Measurements from ENCODE around the gene ZNF91. TPM values are rescaled to one million over a fixed set of nuclear protein-coding genes. Genes with fewer than 3 reads are reported as not detected.
"Not testable (repeated sequence)": the region's sequence is repeated elsewhere in the genome, so short reads cannot be mapped to it uniquely, and the experiment has no call there.

The ZNF91 gene
- polyA plus RNA-seq, 1 donor (not counting 4 experiments of a cell fraction or from before 2014, with no cell fraction given), result 14.1 TPM

DNA sequence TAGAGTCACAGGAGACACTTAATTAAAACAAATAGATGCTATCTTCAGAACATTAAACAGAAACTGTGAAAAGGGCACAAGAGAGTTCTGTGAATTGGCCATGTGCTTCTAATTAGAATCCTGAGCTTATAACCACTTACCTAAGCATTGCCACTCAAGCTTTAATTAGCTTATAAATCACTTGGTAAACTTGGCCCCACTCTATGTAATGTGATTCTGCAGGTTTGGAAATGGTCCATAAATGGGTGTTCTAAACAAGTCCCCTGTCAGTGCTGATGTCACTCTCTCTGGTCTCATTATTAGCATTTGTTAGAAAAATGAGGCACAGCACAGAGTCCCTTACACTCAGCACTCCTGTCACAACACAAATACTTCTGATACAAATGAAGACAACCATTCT, 18.0 kb downstream of the ZNF91 start:
- no peak for TF ChIP-seq EZH2 (IDR thresholded peaks at IDR 0.05; ENCODE audit: low read length)
- TF ChIP-seq, protein P1, sequence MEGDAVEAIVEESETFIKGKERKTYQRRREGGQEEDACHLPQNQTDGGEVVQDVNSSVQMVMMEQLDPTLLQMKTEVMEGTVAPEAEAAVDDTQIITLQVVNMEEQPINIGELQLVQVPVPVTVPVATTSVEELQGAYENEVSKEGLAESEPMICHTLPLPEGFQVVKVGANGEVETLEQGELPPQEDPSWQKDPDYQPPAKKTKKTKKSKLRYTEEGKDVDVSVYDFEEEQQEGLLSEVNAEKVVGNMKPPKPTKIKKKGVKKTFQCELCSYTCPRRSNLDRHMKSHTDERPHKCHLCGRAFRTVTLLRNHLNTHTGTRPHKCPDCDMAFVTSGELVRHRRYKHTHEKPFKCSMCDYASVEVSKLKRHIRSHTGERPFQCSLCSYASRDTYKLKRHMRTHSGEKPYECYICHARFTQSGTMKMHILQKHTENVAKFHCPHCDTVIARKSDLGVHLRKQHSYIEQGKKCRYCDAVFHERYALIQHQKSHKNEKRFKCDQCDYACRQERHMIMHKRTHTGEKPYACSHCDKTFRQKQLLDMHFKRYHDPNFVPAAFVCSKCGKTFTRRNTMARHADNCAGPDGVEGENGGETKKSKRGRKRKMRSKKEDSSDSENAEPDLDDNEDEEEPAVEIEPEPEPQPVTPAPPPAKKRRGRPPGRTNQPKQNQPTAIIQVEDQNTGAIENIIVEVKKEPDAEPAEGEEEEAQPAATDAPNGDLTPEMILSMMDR (optimal IDR thresholded peaks at IDR 0.05 in 1 of 3, IDR thresholded peaks at IDR 0.05 in 1 of 3, conservative IDR thresholded peaks at IDR 0.05 in 1 of 3; ENCODE audit: extremely low read depth in 1 of 3, insufficient read depth in 2 of 3, low read length in 3 of 3), result no peak
- Histone ChIP-seq H3K9ac (ENCODE audit: control insufficient read depth, extremely low read depth, insufficient read depth, low read length) (no peak overlapping the region), H3K36me3 (ENCODE audit: control insufficient read depth in 2 of 2, extremely low read depth in 1 of 2, insufficient read depth in 2 of 2, low read length in 2 of 2) (peaks cover 14 to 24% of the 10 kb centered on the region in 2 experiments), H3K27me3 (ENCODE audit: control insufficient read depth, extremely low read depth, insufficient read depth, low read length) (no peaks in the 10 kb centered on the region), H2AFZ (ENCODE audit: control insufficient read depth, low read length) (no peak overlapping the region), H3K27ac (ENCODE audit: control insufficient read depth, insufficient read depth, low read length) (no peak overlapping the region), H3K9me1 (ENCODE audit: control insufficient read depth, extremely low read depth, insufficient read depth, low read length) (no peaks in the 10 kb centered on the region), H3K79me2 (ENCODE audit: control insufficient read depth, insufficient read depth, low read length) (peaks cover 63% of the 10 kb centered on the region), H4K20me1 (ENCODE audit: control insufficient read depth, extremely low read depth, insufficient read depth, low read length) (no peaks in the 10 kb centered on the region), H3K9me3 (ENCODE audit: control insufficient read depth, low read depth, low read length) (peaks cover 12% of the 10 kb centered on the region), H3K4me1 (ENCODE audit: control insufficient read depth, extremely low read depth, insufficient read depth, low read length) (no peaks in the 10 kb centered on the region), H3K4me2 (ENCODE audit: control insufficient read depth, extremely low read depth, insufficient read depth, low read depth, low read length) (no peak overlapping the region), H3K4me3 (ENCODE audit: control insufficient read depth in 2 of 3, extremely low read depth in 1 of 3, insufficient read depth in 2 of 3, low read depth in 1 of 3, low read length in 3 of 3) (no peak overlapping the region)
- dilution Hi-C loops (cut with MboI; ENCODE audit: extremely low pct_ligation_motif_present, low sequenced_read_pairs), result no loop called here
- FAIRE-seq (no peak), DNase-seq (ENCODE audit: low read depth, low spot score) (no peak)

DNA sequence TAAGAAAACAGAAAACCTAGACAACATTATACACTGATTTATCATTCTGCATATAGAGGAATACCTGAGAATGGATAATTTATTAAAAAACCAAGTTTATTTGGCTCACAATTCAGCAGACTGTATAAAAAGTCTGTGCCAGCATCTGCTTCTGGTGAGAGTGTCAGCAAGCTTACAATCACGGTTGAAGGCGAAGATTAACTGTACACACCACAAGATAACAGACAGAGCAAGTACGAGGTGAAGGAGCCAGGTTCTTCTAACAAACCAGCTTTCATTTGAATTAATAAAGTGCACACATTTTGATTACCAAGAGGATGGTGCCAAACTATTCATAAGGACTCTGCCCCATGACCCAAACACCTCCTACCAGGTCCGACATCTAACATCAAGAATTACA, 28.8 kb downstream of the ZNF91 start:
- H3K27ac ChIP-seq (ENCODE audit: control insufficient read depth, insufficient read depth, low read length), result no peak overlapping the region
- dilution Hi-C loops (cut with MboI; ENCODE audit: extremely low pct_ligation_motif_present, low sequenced_read_pairs), result no loop called here
- H3K4me2 ChIP-seq (ENCODE audit: control insufficient read depth, extremely low read depth, insufficient read depth, low read depth, low read length), result no peak overlapping the region
- TF ChIP-seq, protein P1 (optimal IDR thresholded peaks at IDR 0.05 in 1 of 3, IDR thresholded peaks at IDR 0.05 in 1 of 3, conservative IDR thresholded peaks at IDR 0.05 in 1 of 3; ENCODE audit: extremely low read depth in 1 of 3, insufficient read depth in 2 of 3, low read length in 3 of 3), result no peak
- no peak for TF ChIP-seq EZH2 (IDR thresholded peaks at IDR 0.05; ENCODE audit: low read length)
- no peaks in the 10 kb centered on the region for H4K20me1 ChIP-seq (ENCODE audit: control insufficient read depth, extremely low read depth, insufficient read depth, low read length)
- H3K4me3 ChIP-seq (ENCODE audit: control insufficient read depth in 2 of 3, extremely low read depth in 1 of 3, insufficient read depth in 2 of 3, low read depth in 1 of 3, low read length in 3 of 3), result no peak overlapping the region
- no peaks in the 10 kb centered on the region for H3K9me1 ChIP-seq (ENCODE audit: control insufficient read depth, extremely low read depth, insufficient read depth, low read length)
- no peak overlapping the region for H2AFZ ChIP-seq (ENCODE audit: control insufficient read depth, low read length)
- H3K79me2 ChIP-seq (ENCODE audit: control insufficient read depth, insufficient read depth, low read length), result peaks cover 11% of the 10 kb centered on the region
- DNase-seq (ENCODE audit: low read depth, low spot score) (no peak), FAIRE-seq (no peak)
- H3K36me3 ChIP-seq (ENCODE audit: control insufficient read depth in 2 of 2, extremely low read depth in 1 of 2, insufficient read depth in 2 of 2, low read length in 2 of 2), result peaks cover 0 to 13% of the 10 kb centered on the region in 2 experiments
- H3K27me3 ChIP-seq (ENCODE audit: control insufficient read depth, extremely low read depth, insufficient read depth, low read length), result no peaks in the 10 kb centered on the region
- peaks cover 30% of the 10 kb centered on the region for H3K9me3 ChIP-seq (ENCODE audit: control insufficient read depth, low read depth, low read length)
- H3K4me1 ChIP-seq (ENCODE audit: control insufficient read depth, extremely low read depth, insufficient read depth, low read length), result no peaks in the 10 kb centered on the region
- no peak overlapping the region for H3K9ac ChIP-seq (ENCODE audit: control insufficient read depth, extremely low read depth, insufficient read depth, low read length)

DNA sequence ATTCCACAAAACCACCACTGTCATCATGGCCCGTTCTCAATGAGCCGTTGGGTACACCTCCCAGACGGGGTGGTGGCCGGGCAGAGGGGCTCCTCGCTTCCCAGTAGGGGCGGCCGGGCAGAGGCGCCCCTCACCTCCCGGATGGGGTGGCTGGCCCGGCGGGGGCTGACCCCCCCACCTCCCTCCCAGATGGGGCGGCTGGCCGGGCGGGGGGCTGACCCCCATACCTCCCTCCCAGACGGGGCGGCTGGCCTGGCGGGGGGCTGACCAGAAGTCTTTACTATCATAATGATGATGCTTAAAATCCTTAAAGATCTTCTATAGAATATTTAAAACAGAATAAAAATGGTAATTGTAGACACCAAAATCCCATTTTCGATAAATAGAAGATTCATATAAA, 29.2 kb downstream of the ZNF91 start:
- not testable (repeated sequence) for FAIRE-seq
- Histone ChIP-seq H3K36me3 (ENCODE audit: control insufficient read depth in 2 of 2, extremely low read depth in 1 of 2, insufficient read depth in 2 of 2, low read length in 2 of 2) (peaks cover 0 to 12% of the 10 kb centered on the region in 2 experiments), H3K9me3 (ENCODE audit: control insufficient read depth, low read depth, low read length) (peaks cover 29% of the 10 kb centered on the region)

More for the DNA sequence above, 29.2 kb downstream of the ZNF91 start:
- H3K4me2 ChIP-seq (ENCODE audit: control insufficient read depth, extremely low read depth, insufficient read depth, low read depth, low read length); H3K27ac ChIP-seq (ENCODE audit: control insufficient read depth, insufficient read depth, low read length); H2AFZ ChIP-seq (ENCODE audit: control insufficient read depth, low read length); H3K27me3 ChIP-seq (ENCODE audit: control insufficient read depth, extremely low read depth, insufficient read depth, low read length); H4K20me1 ChIP-seq (ENCODE audit: control insufficient read depth, extremely low read depth, insufficient read depth, low read length); H3K9me1 ChIP-seq (ENCODE audit: control insufficient read depth, extremely low read depth, insufficient read depth, low read length); DNase-seq (ENCODE audit: low read depth, low spot score); H3K4me3 ChIP-seq (ENCODE audit: control insufficient read depth in 2 of 3, extremely low read depth in 1 of 3, insufficient read depth in 2 of 3, low read depth in 1 of 3, low read length in 3 of 3); H3K9ac ChIP-seq (ENCODE audit: control insufficient read depth, extremely low read depth, insufficient read depth, low read length); dilution Hi-C loops (cut with MboI; ENCODE audit: extremely low pct_ligation_motif_present, low sequenced_read_pairs); H3K4me1 ChIP-seq (ENCODE audit: control insufficient read depth, extremely low read depth, insufficient read depth, low read length): not testable (repeated sequence)
- H3K79me2 ChIP-seq (ENCODE audit: control insufficient read depth, insufficient read depth, low read length), result peaks cover 10% of the 10 kb centered on the region
